GM21529 (cell line): ENCODE results near the gene CLIP1.
"Not testable (repeated sequence)": the region's sequence is repeated elsewhere in the genome, so short reads cannot be mapped to it uniquely, and the experiment has no call there.

Experiments
- ATAC-seq: cut with Tn5 transposase; IDR thresholded peaks from one replicate; pipeline ENCODE4 v1.9.1; 2021; ENCODE audit not compliant: unreplicated experiment

Gene CLIP1

GRCh38 chr12:122421821-122422729, at the start of gene CLIP1:
CLIP1 (minus strand) TSS chr12:122422669; CDS start chr12:122380452, 42,217 bp downstream.
- peak; percentile 53 for ATAC-seq

- no peak for ATAC-seq
These were observed 49.1 kb upstream of the CLIP1 start for GRCh38 chr12:122471324-122472226.

GRCh38 chr12:122470576-122470975, 48.1 kb upstream of the CLIP1 start:
- ATAC-seq: not testable (repeated sequence)

GRCh38 chr12:122469856-122470255, 47.4 kb upstream of the CLIP1 start:
- ATAC-seq: not testable (repeated sequence)

GRCh38 chr12:122467983-122468382, 45.5 kb upstream of the CLIP1 start:
- no peak for ATAC-seq

- ATAC-seq: not testable (repeated sequence)
These were observed 42.0 kb upstream of the CLIP1 start for GRCh38 chr12:122464317-122465042.

GRCh38 chr12:122460641-122461040, 38.2 kb upstream of the CLIP1 start:
- ATAC-seq: no peak

- ATAC-seq: no peak
These were observed 37.6 kb upstream of the CLIP1 start for GRCh38 chr12:122460061-122460460.

GRCh38 chr12:122459211-122459610, 36.7 kb upstream of the CLIP1 start:
- no peak for ATAC-seq

GRCh38 chr12:122458105-122459035, 35.9 kb upstream of the CLIP1 start:
- no peak for ATAC-seq

- no peak for ATAC-seq
These were observed 35.2 kb upstream of the CLIP1 start for GRCh38 chr12:122457627-122458026.

- no peak for ATAC-seq
These were observed 32.3 kb upstream of the CLIP1 start for GRCh38 chr12:122454739-122455138.

GRCh38 chr12:122454250-122454721, 31.8 kb upstream of the CLIP1 start:
- ATAC-seq: no peak

GRCh38 chr12:122452701-122453285, 30.3 kb upstream of the CLIP1 start:
- no peak for ATAC-seq

- no peak for ATAC-seq
These were observed 26.8 kb upstream of the CLIP1 start for GRCh38 chr12:122449317-122449716.

- not testable (repeated sequence) for ATAC-seq
These were observed 25.4 kb upstream of the CLIP1 start for GRCh38 chr12:122447825-122448224.

- ATAC-seq: not testable (repeated sequence)
These were observed 23.9 kb upstream of the CLIP1 start for GRCh38 chr12:122446390-122446789.

- ATAC-seq: not testable (repeated sequence)
These were observed 21.6 kb upstream of the CLIP1 start for GRCh38 chr12:122444071-122444470.

- not testable (repeated sequence) for ATAC-seq
These were observed 16.4 kb upstream of the CLIP1 start for GRCh38 chr12:122438822-122439221.
